SIG-M5 treated with dmso at 0.1 percent for 504 hours (cell line): Measurements from ENCODE around the gene BABAM2.

Source experiments
- DNase-seq: peaks from one replicate; lab custom pipeline; 2025; ENCODE audit not compliant: unreplicated experiment; lab: John Stamatoyannopoulos, UW

The BABAM2 gene

DNA sequence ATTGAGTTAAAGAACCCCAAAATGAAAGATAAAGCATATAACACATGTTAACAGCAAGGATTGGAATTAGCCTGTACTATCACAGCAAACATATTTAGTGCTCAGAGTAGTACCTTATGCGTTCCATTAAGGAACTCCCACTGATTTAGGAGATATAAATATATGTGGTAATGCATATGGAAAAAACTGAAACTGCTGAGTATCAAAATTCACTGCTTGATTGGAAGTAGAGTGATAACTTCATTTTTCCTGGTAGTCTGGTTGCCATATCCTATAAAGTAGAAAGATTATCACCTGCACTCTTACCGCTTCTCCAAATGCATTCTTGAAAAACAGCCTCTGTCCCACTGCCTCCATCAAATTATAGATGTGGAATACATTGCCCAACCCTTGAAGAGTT lies 407.0 kb downstream of the BABAM2 start:
- DNase-seq, result no peak

DNA sequence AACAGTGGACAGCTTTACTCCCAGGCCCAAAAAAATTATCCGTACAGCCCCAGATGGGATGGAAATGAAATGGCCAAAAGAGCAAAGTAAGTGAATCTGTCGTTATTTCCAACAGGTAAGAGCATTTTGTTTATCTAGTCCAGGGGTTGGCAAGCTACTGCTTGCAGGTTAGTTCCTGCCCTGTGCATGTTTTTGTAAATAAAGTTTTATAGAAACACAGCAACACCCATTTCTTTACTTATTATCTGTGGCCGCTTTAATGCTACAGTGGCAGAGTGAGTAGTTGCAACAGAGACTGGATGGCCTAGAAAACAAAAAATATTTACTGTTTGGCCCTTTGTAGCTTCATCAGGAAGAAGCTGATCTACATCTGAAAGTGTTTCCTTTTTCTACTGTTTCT lies 407.9 kb downstream of the BABAM2 start:
- DNase-seq, result no peak

DNA sequence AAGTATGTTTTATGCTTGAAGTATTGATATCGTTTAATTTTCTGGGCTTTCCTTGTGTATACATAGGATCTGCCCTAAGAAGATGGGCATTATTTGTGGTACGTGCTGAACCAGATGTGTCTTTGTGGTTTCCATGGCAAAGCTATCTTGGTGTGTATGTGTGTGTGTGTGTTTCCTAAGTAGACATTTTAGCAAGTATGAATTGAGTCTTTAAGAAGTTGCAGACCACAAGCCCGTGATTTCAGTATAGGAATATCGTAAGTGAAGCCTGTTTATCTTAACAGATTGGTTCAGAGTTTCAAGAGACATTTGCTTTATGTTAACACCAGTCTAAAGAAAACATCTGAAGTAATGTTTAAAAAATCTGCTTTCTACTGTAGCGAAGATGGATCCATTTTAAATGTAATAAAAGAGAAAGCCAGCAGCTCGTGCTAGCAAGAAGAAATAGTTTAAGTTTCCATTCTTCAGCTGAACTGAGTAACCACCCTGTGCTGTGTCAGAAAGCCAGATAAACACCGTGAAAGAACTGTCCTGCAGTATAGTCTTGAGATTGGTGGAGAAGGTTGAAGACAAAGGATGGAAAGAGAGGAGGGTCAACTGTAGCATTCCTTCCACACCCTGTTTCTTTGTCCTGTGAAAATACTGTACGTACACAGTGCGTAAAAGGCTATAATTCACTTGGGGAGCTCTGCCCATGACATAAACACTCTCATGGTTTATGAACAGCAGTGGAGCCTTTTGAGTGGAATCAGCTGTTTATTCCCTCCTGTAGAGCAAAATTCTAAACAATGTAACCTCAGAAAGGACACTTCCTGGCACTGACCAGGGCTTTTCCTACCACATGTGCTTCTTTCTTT lies 410.2 kb downstream of the BABAM2 start:
- DNase-seq, result no peak

DNA sequence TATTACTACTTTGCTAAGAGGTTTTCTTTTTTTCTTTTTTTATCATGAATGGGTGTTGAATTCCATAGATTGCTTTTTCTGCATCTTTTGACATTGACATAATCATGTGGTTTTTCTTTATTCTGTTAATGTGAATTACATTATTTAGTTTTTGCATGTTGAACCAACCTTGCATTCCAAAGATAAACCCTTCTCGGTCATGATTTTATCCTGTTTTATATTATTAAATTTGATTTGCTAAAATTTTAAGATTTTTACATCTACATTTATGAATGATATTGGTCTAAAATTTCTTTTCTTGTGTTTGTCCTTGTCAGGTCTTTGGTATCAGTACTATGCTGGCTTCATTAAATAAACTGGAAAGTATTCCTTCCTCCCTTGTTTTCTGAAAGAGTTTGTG lies 414.7 kb downstream of the BABAM2 start:
- DNase-seq, result no peak

DNA sequence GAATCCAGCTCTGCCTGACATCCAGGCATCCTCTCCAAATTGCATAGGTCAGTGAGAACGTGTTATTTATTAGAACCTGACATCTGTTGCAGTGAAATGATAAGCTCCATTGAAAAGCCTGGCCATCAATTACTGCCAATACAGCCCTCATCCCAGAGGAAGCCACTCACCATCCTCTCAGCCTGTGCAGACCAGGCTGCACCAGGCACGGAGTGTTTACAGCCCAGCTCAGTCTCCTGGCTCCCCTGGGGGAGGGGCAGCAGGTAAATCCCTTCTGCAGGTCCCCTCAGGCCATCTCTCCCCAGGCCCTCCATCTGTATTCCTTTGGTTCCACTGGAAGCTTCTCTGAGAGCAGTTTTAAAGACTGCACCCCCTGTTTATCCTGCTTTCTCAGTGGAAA lies 419.6 kb downstream of the BABAM2 start:
- DNase-seq, result no peak

DNA sequence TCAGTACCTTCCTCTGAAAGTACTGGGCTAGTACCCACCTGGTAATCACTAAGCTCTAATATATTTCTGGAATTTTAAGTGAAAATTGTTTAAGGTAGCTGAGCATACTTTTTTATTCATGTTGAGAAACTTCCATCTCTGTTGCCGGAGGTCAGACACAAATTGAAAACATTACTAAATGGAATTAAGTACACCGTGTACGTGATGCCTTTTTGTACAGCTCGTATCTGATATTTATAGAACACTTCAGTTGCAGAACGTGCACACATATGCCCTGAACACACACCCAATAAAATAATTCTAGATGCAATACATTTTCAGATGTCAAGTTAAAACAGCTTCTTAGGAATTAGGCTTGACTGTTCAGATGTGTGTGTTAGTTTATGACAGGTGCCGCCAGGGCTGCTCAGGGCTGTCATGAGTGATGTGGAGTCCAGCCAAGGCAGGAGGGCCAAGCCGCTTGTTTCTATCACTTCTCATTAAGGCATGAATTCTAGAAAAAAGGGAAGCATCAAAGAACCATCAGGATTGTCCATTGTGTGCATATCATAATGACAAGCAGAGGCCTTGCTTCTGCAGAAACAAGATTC lies 421.2 kb downstream of the BABAM2 start:
- DNase-seq, result no peak

DNA sequence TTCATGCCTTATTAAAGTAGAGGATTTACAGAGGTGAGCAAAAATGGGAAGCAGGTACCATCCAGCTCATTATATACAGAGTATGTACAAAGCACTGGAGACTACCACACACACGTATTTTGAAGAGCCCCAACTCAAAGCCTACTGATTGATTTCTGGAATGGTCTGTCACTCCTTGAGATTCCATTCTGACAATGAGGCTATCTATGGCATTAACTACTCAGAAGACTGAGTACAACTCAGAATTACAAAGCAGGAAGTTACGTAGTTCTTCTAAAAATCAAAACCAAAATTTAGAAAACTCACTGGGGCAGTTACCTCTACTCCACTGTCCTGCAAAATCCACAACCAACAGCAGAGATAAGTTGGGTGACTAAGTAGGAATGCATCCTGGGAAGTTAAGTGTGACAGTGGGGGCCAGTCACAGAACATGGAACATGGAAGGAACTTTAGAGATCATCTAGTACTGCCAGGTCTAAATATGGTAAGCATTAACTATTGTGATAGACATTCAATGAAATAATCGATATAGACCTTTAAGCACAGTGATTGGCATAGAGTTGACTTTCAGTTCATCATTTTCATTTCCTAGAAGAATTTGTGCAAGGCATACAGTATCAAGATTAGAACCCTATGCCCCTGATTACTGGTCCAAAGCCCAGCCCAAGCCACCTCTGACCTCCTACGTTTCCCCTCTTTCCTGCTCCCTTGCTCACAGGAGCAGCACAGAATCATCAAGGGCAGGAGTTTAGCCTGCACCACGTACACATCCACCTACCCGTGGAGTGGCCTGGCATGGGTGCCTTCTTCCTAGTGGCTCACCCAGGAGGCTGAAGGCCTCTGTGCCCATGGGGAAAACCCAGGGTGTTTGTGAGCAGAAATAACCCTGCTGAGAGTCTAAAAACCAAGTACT lies 422.0 kb downstream of the BABAM2 start:
- no peak for DNase-seq

DNA sequence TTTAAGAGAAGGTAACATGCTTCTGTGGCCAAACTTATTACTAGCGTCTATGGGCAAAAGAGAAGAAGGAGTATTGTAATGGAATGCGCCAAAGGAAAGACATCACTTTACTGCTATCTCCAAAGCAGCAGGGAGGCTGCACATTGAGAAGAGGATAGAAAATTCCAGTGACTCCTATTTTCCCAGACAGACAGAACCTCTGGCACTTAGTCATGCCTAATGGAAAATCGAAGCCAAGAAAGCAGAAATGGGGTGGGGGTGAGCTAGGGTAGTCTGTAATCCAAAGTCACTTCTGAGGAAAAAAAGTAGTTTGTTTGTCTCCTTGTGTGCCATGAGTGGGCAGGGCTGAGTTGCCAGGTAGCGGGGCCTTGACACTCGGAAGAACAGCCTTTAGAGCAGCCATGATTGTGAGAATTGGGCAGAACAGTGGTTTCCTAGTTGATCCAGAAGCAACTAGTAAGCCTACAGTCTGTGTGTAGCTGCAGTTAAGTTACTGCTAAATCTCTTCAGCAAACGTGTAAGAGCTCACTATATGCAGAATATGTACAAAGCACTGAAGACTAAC lies 422.8 kb downstream of the BABAM2 start:
- DNase-seq, result no peak

DNA sequence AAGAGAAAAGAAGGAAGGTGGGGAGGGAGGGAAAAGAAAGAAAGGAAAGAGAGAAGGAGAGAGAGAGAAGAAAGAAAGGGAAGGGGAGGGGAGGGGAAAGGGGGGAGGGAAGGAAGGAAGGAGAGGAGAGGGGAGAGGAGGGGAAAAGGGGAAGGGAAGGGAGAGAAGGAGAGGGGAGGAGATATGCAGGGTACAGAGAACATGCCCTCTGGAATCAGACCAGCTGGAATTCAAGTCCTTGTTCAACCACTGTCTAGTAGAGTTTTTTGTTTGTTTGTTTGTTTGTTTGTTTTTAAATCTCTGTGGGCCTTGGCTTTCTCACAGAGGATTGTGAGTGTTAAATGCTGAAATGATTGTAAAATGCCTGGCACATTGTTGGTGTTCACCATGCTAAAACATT lies 424.4 kb downstream of the BABAM2 start:
- no peak for DNase-seq

DNA sequence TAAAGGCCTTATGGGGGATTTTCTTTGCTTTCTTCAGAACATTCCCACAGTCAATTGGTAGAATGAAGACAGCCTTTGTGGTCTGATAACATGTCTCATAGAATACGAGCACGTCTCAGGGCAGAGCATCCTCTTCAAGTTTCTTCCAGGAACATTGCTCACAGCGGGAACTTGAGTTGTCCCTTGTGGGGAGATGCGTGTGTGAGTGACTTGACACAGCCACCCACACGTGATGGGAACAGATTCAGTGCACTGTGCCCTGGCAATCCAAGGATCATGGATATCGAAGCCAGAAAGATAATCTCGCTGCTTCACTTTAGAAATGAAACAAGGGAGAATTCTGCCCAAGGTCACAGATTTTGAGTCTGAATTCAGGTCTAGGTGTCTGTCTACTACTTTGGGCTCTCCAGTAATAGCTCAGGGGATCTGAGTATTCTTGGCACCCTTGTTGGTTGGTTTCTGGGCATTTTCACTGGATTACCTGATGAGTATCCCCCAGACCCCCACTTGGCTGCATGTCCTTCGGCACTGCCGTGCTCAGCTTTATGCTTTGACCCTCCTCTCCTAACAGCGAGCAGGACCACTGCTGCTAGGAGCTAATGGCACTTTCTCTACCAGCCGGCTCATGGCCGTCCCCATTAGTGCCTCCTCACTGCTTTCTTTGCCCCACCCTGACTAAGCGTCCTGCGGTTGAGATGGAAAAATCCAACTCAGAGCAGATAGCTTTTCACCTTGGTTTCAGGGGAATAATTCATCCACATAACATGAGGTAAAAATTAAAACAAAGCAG lies 426.2 kb downstream of the BABAM2 start:
- no peak for DNase-seq

DNA sequence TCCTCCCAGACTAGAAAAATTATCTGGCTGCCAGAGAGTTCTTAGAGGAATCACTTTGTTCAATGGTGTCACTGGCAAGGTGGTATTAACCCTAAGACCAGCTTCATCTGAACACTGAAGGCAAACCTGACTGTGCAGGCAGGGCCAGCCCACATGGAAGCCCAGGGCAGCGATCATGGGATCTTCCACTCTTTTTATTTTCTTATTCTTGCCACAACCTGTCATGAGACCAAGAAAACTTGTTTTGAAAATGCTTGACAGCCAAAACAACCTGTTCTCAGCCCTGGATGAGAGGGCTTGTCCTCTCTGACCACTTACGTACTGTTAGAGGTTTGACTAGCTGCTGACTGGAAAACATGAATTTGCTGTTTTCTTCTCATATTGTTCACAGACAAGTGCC lies 426.9 kb downstream of the BABAM2 start:
- no peak for DNase-seq

DNA sequence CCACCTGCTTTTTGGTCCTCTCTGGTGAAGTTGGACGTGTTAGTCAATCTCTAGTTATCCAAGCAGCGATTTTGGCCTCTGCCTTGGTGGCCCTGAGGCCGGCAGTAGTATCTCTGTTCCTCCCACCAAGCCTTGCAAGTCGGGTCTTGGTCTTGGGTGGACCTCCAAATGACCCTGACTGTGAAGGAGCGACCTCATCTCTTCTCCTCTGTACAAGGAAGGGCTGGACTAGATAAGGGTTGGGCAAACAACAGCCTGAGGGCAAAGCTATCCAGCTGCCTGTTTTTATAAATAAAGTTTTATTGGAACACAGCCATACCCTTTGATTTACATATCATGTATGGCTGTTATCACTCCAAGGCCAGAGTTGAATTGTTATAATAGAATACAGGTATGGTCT lies 427.5 kb downstream of the BABAM2 start:
- no peak for DNase-seq

DNA sequence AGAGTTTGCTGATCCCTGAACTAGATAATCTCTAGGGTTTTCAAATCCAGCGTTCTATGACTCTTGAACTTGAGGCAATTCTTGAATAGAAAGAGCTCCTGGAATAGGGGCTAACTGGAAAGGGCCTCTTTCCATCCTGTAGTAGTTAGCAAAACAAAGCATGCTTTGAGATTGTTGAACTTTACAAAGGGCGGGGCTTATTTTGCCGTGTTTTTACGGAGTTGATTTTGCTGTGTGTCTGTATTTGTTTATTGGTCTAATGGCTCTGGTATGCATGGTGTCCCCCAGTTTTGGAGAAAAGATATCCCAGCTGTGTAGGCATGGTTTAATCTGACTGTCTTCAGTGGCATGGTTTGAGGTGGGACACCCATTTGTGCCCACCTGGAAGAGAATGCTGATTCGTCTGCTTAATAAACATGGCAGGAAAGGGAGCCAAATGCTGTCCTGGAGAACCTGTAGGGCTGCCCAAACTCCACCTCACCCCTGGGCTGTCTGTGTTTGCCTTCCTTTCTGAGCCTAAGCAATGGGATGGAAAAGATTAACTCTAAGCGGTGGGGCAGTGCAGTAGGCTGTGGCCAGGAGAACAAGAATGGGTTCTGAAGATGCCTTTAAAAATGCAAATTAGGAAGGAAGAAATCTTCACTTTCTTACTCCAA lies 428.1 kb downstream of the BABAM2 start:
- DNase-seq, result no peak

DNA sequence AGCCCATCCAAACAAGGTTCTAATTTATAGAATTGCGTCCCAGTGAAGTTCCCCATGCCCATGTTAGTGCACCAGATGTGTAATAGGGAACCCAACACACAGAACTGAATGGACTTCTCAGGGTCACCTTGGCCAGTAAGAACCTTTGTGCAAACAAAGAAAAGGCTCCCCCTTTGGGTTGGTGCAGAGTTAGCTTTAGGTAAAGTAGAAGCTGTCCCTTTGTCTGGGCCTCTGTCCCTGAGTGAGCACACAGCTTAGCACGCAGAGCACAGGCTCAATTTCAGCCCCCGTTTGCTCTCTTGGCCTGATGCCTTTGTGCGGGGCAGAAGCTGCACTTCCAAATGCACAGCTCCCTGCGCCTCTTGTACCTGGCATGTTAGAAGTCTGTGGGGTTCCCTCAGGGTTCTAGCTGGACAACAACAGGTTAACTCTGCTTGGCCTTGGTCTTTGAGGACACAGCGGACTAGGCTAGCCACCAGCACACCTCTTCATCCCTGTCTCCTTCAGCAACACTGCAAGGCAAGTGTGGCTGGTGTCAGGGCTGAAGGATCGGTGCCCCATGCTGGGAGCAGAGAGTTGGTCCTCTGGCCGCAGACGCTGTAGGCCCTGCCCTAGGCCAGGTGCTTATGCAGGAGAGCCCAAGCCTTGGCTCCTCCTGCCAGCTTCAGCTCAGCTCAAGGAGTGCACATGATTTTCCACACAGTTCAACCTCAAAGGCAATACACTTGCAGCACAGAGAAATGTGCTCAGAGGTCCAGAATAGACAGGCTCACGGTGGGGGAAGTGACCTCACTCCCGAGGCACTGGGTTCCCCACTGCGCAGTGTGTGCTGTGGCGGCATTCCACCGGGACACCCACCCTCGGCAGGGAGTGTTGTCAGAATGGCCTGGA lies 428.8 kb downstream of the BABAM2 start:
- no peak for DNase-seq

DNA sequence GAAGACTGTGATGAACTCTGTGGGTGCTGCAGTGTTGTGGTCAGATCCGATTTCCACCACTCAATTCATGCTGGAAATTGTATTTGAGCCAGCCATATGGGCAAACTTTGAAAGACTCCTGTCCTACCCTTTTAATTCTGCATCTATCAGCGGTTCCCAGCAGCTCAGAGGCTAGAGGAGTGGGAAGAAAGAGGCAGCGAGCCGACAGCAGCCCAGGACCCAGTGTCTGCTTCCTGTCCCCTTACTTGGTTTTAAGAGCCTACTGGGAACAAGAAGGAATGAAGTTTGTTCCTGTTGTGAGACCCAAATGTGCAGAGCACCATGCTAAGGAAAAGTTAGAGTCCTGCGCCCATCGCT lies 429.5 kb downstream of the BABAM2 start:
- no peak for DNase-seq

DNA sequence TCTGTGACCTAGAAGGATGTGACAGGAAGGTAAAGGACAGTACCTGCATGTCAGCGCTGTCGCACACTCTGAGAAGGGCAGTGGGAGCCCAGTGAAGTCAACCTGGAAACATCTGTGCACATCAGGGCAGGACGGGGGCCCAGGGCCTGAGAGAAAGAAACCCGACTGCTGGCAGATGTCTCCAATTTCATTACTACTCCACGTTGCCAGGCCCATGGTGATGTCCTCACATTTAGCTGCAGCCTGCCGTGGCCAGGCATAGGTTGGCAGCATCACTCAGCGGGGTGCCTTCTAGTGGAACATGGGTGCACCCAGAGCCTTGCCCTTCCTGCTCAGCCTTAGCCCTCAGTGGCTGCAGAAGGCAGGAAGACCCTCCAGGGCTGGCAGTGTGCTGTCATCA lies 429.8 kb downstream of the BABAM2 start:
- DNase-seq, result no peak

DNA sequence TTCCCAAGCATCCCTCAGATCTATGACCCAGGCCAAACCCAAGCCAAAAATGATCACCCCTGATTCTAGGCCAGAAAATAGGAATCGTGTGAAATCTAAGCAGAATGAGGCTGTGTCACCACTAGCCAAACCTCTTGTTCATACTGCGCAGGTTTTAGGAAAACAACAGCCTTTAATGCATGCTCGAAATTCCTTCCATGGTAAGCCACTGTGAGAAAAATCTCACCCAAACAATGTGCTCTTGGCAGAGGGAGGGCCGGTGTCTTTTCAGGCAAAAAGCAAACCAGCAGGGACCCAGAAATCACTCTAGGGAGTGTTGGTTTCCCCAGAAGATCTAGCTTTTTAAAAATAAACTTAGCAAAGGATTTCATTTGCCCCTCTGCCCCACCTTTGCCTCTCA lies 430.9 kb downstream of the BABAM2 start:
- DNase-seq, result no peak

DNA sequence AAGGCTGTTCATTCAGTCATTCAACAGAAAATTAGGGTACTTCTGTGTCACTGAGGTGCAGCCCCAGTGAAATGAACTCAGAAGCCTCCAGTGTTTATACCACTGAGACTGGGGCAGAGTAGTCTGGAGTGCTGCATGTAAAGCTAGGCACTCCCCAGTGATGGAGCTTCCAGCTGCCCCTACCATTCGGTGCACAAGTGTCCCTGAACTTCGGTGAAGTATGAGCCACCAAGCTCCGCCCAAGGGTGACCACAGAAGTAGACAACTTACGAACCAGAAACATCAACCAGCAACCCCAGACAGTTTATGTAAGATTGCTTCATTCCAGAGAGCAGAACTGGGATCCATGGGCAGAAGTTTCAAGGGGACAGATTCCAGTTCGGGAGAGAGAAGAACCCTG lies 431.5 kb downstream of the BABAM2 start:
- no peak for DNase-seq

DNA sequence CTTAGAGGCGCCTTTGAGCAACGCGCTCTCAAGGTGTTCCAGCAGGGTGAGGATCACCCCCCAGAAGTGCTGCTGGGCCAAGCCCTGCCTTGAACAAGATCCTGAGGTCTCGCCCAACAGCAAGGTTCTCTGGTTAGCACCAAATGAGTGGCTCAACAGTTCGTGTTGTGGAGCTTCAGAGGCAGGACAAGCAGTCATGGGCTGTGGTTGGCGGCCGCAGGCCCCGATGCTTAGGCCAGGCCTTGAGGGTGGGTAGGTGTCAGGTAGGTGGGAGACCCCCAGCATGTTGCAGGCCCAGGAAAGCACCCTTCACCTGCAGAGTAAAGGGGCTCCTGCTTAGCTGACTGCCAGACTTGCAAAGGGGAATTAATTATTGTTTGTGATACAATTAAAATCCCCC lies 431.9 kb downstream of the BABAM2 start:
- DNase-seq, result no peak
